Tibial artery (tissue), 4 donors: ENCODE results near the gene L3MBTL4.

Experiments
- DNase-seq, 2 donors: peaks; one replicate each; pipeline ENCODE4 v3.0.0-alpha.2; 2019
- H3K27ac ChIP-seq, 2 donors: fragments of 200-600 bp; sonication (generic) in 1 of 2; 1 replicate in 1 of 2; 2 replicates in 1 of 2; pipeline ENCODE4 v1.5.1; 2018 to 2019; ENCODE audit warnings: mild to moderate bottlenecking in 1 of 2
- H3K27me3 ChIP-seq, 2 donors: fragments of 200-600 bp; sonication (generic) in 1 of 2; one replicate each; pipeline versions ENCODE4 v1.5.1 to v1.6.0; 2016 to 2019
- H3K36me3 ChIP-seq, 3 donors: fragments of 200-600 bp; sonication (generic) in 2 of 3; one replicate each; pipeline ENCODE4 v1.5.1; 2016 to 2019; ENCODE audit warnings: mild to moderate bottlenecking in 2 of 3
- H3K4me1 ChIP-seq, 4 donors: fragments of 200-600 bp; sonication (generic) in 2 of 4; 1 replicate in 3 of 4; 2 replicates in 1 of 4; pipeline ENCODE4 v1.5.1; 2016 to 2019
- H3K4me3 ChIP-seq, 2 donors: fragments of 200-600 bp; sonication (generic) in 1 of 2; 1 replicate in 1 of 2; 2 replicates in 1 of 2; pipeline ENCODE4 v1.5.1; 2018 to 2019; ENCODE audit warnings: mild to moderate bottlenecking in 2 of 2
- H3K9me3 ChIP-seq, 3 donors: fragments of 200-600 bp; sonication (generic) in 1 of 3; one replicate each; pipeline ENCODE4 v1.5.1; 2016 to 2019
- CTCF ChIP-seq, 2 experiments: fragments of 200-600 bp in 1 of 2; fragments of 450-650 bp in 1 of 2; IDR thresholded peaks; one replicate each; pipeline ENCODE4 v1.5.1; 2017 to 2019; ENCODE audit warnings: antibody characterized with exemption in 2 of 2, mild to moderate bottlenecking in 1 of 2, moderate library complexity in 1 of 2
- intact Hi-C: fragments of 100-400 bp; cut with DNase I; formaldehyde crosslinking; loops from one replicate; pipeline ENCODE4 v1.15.0; 2023; ENCODE audit warnings: low total_unique reads

L3MBTL4 gene

DNA sequence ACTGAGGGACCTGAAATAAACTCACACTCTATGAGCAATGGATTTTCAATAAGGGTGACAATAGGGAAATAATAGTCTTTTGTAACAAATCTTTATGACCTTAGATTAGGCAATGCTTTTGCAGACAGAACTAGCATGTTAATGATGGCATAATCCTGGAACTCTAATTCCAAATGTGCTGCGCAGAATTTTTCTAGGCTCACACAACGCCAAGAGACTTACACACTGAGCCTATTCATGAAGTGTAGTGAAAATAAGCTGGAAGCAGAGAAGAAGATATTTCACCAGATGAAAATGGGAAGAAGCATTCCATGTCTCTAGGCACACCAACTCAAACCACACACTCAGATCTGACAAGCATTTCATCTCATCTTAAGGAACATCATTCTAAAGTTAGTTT lies 178.5 kb downstream of the L3MBTL4 start:
- no peaks in the 10 kb centered on the region for H3K27me3 ChIP-seq

GRCh38 chr18:6222271-6222670 lies 192.4 kb downstream of the L3MBTL4 start:
- intact Hi-C loops = no loop called here
- no peak for DNase-seq

More for the DNA sequence above, 178.5 kb downstream of the L3MBTL4 start:
- Histone ChIP-seq H3K4me1 (no peaks in the 10 kb centered on the region), H3K36me3 (no peaks in the 10 kb centered on the region), H3K27ac (no peak overlapping the region), H3K9me3 (no peaks in the 10 kb centered on the region), H3K4me3 (no peak overlapping the region)
- no peak for DNase-seq
- no peak for TF ChIP-seq CTCF (IDR thresholded peaks at IDR 0.05)
- intact Hi-C loops = no loop called here

DNA sequence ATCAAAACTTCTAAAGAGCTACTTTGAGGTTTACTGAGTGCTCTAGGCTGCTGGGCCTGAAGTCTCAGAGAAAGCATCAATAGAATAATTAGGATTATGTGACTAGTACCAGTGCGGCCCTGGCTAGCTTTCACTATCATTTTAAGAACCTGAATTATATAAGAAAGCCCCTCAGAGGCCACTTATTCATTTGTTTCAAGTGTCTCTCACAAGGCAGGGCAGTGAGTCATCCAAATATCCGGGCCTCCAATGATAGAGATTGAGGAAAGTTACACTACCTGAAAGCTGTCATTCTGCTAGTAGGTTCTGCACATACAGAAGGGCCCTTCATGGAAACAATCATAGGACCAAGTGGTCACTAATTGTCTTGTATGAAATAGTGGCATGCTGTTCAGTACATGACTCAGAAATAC lies 193.1 kb downstream of the L3MBTL4 start:
- H3K4me1 ChIP-seq = no peaks in the 10 kb centered on the region
- no peak for DNase-seq
- intact Hi-C loops = no loop called here
- no peak overlapping the region for H3K27ac ChIP-seq
- no peak overlapping the region for H3K4me3 ChIP-seq
- no peaks in the 10 kb centered on the region for H3K36me3 ChIP-seq
- no peak for TF ChIP-seq CTCF (IDR thresholded peaks at IDR 0.05)
- no peaks in the 10 kb centered on the region for H3K27me3 ChIP-seq
- H3K9me3 ChIP-seq = no peaks in the 10 kb centered on the region

More at GRCh38 chr18:6222271-6222670, 192.4 kb downstream of the L3MBTL4 start:
- no peaks in the 10 kb centered on the region for H3K27me3 ChIP-seq
- H3K9me3 ChIP-seq = no peaks in the 10 kb centered on the region
- no peak overlapping the region for H3K4me3 ChIP-seq
- no peaks in the 10 kb centered on the region for H3K4me1 ChIP-seq
- TF ChIP-seq CTCF (IDR thresholded peaks at IDR 0.05) = no peak
- no peak overlapping the region for H3K27ac ChIP-seq
- H3K36me3 ChIP-seq = no peaks in the 10 kb centered on the region

DNA sequence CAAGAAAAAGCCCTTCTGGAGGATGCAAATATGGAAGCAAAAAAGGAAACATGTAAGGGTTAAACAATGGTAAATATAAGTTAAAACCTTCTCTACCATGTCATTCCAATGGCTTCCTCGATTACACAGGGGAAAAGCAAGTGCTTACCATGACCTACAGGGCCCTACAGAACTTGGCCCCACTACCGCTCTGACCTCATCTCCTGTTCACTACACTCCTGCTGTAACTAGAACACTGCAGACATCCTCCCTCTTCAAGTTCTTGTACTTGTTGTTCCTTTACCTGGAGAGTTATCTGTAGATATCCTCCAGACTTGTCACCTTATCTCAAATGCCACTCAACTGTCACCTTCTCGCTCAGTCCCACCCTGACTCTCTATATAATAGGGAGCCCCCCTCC lies 194.6 kb downstream of the L3MBTL4 start:
- Histone ChIP-seq H3K27ac (no peak overlapping the region), H3K4me1 (no peaks in the 10 kb centered on the region), H3K27me3 (no peaks in the 10 kb centered on the region), H3K36me3 (no peaks in the 10 kb centered on the region), H3K4me3 (no peak overlapping the region), H3K9me3 (no peaks in the 10 kb centered on the region)
- no peak for TF ChIP-seq CTCF (IDR thresholded peaks at IDR 0.05)
- intact Hi-C loops = no loop called here
- no peak for DNase-seq

- Histone ChIP-seq H3K4me3 (no peak overlapping the region), H3K36me3 (no peaks in the 10 kb centered on the region), H3K4me1 (no peaks in the 10 kb centered on the region), H3K27ac (no peak overlapping the region), H3K27me3 (no peaks in the 10 kb centered on the region), H3K9me3 (no peaks in the 10 kb centered on the region)
- intact Hi-C loops = no loop called here
- TF ChIP-seq CTCF (IDR thresholded peaks at IDR 0.05) = peak in 1 of 2 experiments; percentile 14
- DNase-seq = no peak
Observed at GRCh38 chr18:6219116-6219717, 195.5 kb downstream of the L3MBTL4 start.

DNA sequence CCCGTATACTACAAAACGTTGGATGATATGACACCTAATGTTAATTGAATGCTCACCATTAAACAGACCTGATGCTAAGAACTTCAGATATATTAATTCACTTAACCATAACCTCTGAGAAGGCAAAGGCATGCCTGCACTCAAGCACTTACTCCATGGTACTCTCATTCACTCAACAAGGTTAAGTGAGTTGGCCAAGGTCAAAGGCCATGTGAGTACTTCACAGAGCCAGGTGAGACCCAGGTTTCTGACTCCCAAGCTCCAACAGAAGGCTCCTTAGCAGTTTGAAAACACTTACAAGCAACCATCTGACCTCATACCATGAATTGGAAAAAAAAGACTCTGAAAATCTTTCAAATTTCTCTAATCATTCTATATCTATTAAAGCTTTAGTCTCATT lies 198.8 kb downstream of the L3MBTL4 start:
- DNase-seq = no peak
- Histone ChIP-seq H3K9me3 (no peaks in the 10 kb centered on the region), H3K27me3 (no peaks in the 10 kb centered on the region), H3K4me3 (no peak overlapping the region), H3K4me1 (no peaks in the 10 kb centered on the region), H3K27ac (no peak overlapping the region), H3K36me3 (no peaks in the 10 kb centered on the region)
- intact Hi-C loops = no loop called here
- TF ChIP-seq CTCF (IDR thresholded peaks at IDR 0.05) = no peak
